Adrenal gland (tissue), 5 donors: ENCODE results near the gene CLTRN.

ENCODE experiments used
- CTCF ChIP-seq, 6 experiments: fragments of 450-650 bp in 4 of 6; fragments of 200-600 bp in 2 of 6; sonication (generic) in 1 of 6; IDR thresholded peaks; 1 replicate in 5 of 6; 2 replicates in 1 of 6; pipeline versions ENCODE4 v1.5.1 to v1.8.0; 2016 to 2021; ENCODE audit warnings: antibody characterized with exemption in 6 of 6, mild to moderate bottlenecking in 2 of 6, moderate library complexity in 1 of 6
- POLR2A ChIP-seq, 2 donors: fragments of 450-650 bp; IDR thresholded peaks; one replicate each; pipeline ENCODE4 v1.6.1; 2017; ENCODE audit warnings: antibody characterized with exemption in 2 of 2, mild to moderate bottlenecking in 2 of 2, moderate library complexity in 1 of 2
- donor health status: DM: no; HTN: no; CAD: no.

GRCh38 chrX:15617111-15617510 lies 47.5 kb downstream of the CLTRN start:
- no peak for TF ChIP-seq POLR2A (IDR thresholded peaks at IDR 0.05)
- TF ChIP-seq CTCF (IDR thresholded peaks at IDR 0.05) = no peak
